GM19193 (cell line): ENCODE data around the gene CACNA1E.

Source experiments
- POLR2A ChIP-seq: IDR thresholded peaks from 4 replicates; pipeline ENCODE4 v1.6.1; 2011; ENCODE audit not compliant: insufficient read depth, insufficient read length; ENCODE audit errors: extremely low read depth

Gene CACNA1E

DNA sequence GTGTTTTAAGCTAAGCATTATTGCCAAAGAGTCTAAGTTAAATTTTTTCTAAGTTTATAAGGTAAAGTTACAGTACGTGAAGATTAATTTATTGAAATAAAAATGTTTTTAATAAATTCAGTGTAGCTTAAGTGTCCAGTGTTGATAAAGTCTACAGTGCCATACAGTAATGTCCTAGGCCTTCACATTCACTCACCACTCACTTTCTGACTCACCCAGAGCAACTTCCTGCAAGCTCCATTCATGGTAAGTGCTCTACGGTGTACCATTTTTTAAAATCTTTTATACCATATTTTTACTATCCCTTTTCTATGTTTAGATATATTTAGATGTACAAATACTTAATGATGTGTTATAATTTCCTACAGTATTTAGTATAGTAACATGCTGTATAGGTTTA is 173.2 kb downstream of the CACNA1E start:
- no peak for TF ChIP-seq POLR2A

DNA sequence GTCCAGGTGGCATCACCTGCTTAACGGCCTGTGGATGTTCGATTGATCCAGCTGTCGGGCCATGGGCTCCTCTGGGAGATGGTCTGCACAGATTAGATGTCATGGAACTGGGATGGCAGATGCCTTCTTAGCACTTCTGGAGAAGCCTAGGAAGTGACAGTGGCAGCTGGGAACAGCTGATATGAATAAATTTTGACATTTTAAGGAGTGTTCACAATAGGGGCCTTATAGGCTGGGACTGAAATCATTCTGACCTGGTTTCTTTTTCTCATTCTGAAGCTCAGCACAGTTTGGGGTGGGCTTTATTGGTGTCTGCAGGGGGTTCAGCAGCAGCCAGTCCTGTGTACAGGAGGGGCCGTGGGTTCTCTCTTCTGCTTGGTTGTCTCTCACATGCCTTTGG is 175.3 kb downstream of the CACNA1E start:
- no peak for TF ChIP-seq POLR2A

DNA sequence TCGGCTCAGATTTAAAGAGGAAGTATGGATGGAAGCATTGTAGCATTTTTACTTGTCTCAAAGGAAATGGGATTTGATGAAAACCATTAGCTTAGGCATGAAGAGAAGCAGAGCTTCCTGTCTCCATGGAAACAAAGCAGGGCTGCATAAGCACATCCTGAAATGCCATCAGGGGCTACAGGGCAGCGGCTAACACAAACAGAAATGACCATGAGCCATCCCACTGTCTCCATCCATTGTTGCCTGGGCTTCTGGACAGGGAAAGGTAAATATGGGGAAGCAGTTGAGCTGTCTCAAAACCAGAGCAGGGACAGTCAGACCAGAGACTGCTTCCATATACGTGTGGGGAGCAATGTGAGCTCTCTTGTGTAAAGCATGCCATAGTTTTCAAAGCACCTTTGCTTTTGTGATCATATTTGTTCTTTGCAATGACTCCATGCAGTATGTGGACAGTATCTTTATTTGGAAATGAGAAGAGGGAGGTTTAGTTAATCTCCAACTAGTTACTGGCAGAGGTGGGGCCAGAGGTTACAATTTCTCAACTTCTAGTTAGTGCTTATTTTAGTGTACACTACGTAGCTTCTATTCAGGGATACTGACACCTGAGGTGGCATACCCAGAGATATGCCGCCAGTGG is 176.1 kb downstream of the CACNA1E start:
- TF ChIP-seq POLR2A = no peak

DNA sequence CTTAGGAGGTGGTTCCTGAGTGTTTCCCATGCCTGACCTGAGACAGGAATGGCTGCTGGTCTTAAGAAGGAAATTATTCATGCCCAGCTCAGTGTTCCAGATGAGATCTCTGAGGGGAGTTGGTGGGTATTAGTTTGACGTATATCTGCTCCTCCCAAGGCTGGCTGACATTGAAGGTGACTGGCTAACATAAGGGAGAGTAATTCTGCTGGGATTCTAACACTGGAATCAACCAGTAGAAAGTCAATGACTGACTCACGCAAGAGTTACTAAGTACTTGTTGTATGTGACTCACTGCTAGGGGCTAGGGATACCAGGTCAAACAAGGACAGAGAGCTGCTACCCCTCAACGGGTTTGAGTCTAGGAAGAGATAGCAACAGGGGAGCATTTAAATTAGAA is 177.3 kb downstream of the CACNA1E start:
- TF ChIP-seq POLR2A = no peak

DNA sequence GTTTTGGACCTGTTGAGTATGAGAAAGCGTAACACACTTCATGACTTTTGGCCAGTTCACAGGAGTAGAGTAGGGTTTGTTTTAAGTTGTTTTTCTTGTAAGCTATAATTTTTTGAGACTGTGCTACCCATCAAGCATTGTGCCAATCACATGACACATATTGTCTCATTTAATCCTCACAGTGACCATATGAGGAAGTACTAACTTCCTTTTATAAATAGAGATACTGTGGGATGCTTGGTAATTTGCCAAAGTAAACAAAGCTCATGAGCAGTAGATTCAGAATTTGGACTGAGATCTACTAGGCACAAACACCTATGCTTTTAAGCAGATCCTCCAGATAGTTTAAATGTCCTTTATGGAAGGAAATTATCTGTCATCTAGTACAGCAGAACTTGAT is 178.3 kb downstream of the CACNA1E start:
- no peak for TF ChIP-seq POLR2A

DNA sequence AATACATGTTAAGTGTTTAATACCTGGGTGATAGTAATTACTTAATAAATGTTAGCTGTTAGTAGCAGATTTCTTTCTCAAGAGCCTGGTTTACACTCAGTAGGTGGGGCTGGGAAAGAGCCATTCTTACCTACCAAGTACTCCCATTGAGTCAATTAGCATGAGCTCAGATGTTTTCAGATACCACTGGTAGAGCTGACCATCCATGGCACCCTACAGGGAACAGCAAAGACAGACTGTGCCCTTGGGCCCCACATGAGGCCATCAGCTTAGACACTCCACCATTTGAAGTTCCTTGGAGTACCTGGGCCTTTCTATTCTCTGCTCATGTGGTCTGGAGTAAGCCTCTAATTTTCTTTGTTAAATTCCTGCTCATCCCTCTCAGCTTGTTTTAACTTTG is 179.3 kb downstream of the CACNA1E start:
- TF ChIP-seq POLR2A = no peak

DNA sequence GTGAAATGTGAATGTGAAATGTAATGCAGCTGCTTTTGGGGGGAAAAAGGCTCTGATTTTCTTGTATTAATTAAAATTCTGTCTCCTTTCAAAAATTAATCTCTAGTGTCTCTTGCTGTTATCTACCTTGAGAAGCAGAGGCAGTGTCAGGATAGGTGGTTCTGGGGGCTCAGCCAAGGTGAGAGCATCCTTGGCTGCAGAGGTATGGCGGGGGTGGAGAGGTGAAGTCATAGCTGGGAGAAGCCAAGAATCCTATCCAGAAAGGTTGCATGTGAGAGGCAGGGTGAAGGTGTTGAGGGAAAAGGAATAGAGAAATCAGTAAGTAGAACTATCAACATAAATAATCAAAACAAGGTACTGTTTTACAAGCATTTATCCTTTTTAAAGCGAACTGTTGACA is 181.2 kb downstream of the CACNA1E start:
- TF ChIP-seq POLR2A = no peak

DNA sequence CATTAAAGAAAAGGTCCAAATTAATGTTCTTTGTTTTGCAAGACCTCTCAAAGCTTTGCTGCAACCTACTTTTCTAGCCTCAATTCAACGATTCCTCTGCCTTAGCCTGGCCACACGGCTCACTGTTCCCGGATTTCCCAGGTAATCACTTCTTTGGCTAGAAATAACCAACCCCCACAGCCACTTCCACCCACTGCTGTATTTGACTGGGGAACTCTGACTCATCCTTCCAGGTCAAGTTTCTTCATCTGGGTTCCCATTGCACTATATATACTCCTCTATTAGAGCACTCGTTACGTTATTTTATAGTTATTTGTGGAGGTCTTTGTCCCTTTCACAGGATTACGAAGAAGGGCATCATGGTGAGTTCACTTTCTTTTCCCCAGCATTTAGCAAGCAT is 185.9 kb downstream of the CACNA1E start:
- TF ChIP-seq POLR2A = no peak

DNA sequence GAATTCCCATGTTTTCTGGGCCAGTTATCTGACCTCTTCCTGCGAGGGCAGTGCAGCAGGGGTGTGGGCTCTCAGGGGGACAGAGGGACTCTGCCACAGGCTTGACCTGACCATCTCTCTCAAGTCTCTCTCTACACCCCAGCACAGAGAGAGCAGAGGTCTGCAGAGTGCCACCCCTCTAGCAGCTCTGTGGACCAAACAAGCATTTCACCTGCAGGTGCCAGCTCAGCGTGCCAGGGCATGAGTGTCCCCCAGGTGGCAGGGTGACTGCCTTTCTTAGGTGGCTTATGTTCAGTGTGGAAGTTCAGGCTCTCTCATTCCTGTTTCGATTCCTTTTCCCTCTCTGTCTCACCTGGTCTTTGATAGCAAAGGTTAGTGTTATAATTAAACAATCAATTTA is 191.3 kb downstream of the CACNA1E start:
- no peak for TF ChIP-seq POLR2A

DNA sequence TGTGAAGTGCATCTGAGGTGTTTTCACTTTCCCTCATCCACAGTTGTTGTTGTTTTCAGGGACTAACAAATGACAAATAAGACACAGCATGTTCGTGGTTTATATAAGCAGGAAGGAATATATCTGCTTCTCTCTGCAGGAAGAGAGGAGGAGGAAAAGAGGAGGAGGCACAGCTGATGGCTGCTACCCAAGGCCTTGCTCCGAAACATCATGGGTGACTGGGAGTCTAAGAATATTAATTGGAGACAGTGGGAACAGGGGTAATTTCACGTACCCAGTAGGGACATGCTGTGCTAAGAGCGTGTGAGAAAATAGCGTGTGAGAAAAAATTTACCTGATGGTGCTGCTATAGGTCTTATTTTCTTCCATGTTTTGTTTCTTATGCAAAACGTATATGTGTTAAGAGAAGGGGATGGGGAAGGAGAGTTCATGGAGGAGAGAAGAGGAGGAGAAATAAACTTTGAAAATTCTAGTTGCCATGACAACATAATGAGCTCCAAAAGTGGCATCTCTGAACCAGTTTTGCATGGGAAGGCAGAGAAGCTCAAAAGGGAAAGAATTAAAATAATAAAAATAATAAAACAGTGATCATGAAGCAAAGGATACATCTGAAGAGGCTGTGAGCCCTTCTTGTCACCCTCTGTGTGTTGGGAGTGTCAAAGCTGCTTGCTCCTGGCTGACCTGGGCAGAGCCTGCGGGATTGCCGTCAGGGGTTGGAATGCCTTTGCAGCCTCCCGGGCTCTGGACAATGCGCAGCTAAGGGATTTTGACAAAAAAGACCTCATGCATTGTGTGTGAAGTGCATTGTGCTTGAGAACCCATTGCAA is 192.0 kb downstream of the CACNA1E start:
- TF ChIP-seq POLR2A = no peak

DNA sequence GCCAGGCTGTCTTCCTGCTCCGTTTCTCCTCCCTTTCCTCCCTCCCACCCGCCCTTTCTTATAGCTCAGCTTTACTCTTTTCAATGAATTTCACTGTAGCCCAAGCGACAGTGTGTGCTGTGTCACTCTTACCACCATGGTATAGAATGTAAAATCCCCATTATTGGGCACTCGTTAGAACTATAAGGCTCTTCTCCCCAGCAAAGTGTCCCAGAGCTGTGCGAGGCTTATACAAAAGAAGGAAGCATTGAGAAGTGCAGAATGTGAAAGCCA is 192.5 kb downstream of the CACNA1E start:
- no peak for TF ChIP-seq POLR2A

DNA sequence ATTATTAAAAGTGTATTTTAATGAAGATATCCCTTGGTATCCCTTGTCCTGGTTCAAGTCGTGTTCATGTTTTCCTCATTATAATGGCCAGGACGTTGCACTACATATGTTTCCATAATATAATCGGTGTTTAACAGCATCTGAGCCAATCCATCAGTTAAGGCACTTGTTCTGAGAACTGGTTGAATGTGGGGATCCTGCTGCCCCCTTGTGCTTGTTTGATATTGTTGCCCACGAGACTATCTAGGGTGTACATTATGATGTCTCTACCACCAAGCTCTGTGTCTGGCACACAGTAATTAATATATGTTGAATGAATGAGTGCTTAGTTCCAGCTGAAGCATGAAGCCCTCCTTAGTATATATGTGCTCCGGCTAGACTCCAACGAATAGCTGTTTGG is 193.0 kb downstream of the CACNA1E start:
- no peak for TF ChIP-seq POLR2A

DNA sequence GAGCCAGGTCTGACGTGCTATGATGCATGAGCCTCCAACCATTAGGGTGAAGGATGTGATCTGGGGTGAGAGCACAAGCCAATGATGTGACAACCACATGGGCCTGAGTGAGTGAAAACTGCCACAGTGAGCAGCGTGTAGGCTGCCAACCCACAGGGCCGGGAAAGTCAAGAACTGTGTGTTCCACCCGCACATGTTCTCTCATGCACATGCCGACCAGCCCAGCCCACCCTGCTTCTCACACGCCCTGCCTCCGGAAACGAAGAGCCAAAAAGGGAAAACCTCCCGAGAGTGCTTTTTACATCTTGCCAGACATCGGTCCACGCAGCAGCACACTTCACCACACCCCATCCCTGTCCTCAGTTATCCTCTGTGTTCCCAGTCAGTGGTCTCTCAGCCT is 197.0 kb downstream of the CACNA1E start:
- TF ChIP-seq POLR2A = no peak

DNA sequence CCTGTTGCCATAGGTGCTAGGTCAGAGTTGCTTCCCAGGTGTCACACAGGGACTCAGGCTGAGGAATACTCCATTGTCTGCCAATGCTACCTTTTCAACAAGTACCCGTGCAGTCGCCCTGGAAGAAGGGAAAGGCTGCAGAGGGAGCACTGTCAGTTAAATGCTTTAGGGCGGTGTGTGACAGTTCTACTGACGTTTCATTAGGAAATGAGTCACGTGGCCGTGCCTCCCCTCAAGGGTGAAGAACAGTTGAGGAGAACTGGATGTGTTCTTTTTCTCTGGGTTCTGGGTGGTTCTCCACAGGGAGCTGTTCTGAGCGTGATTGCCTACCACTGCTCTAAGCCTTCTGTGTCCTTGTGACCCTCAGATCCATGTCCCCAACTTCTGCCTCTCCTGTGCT is 197.6 kb downstream of the CACNA1E start:
- TF ChIP-seq POLR2A = no peak

DNA sequence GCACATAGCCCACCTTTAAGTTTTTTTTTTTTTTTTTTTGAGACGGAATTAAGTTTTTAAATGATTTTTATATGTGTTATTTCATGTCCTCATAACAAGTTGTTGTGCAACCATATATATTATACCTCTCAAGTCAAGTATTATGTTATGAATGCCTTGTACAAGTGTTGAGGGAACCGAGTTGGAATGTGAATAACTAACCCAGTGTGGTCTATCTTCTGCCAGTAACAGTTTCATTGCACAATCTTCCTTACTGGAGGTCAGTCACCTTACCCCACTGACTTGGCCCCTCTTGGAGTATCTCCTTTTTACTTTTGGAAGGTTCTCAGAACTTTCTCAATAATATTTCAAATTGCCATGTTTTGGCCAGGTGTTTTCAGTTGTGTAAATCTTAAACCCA is 201.9 kb downstream of the CACNA1E start:
- TF ChIP-seq POLR2A = no peak

DNA sequence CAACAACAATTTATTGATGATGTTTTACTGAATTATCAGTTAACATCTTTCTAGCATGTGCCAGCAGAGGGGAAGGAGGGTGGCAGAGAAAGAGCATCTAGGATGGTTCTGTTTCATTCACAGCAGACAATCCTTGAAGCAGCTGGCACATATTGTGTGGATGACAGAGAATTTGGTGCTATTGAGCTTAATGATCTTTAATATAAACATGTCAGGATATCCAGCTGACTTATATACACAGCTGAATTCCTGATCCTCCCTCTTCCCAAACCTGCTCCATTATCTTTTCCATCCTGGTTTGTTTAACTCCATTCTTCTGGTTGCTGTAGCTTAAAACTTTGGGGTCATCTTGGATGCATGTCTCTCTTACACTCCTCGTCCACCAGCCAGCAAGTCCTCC is 218.6 kb downstream of the CACNA1E start:
- no peak for TF ChIP-seq POLR2A

DNA sequence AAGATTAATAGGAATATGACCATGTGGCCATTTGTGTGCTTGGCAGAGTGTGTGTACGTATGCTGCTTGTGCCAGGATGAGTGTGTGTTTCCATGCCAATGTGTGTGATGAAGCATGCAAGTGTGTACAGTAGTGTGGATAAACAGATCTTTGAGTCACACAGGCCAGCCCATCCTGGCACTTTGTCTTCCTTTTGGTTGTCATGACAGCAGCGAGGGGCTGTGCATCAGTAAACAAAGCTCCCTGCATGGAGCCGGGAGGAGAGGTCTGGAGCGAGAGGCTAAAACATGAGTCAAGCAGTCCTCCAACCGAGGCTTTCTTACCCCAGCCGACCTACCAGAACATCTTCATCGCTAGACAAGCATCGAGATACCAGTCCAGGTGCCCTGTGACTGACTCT is 221.2 kb downstream of the CACNA1E start:
- TF ChIP-seq POLR2A = no peak
